HCEC 1CT (cell line): Measurements from ENCODE around the gene SPATA45.
A peak's percentile ranks its signal among the peaks of the same experiment; 100 is the strongest.
"Not testable (repeated sequence)": the region's sequence is repeated elsewhere in the genome, so short reads cannot be mapped to it uniquely, and the experiment has no call there.

ENCODE experiments used
- DNase-seq: peaks from one replicate; pipeline ENCODE4 v3.0.0-alpha.2; 2017

The SPATA45 gene

GRCh38 chr1:212847549-212847948, at the start of gene SPATA45:
SPATA45 (minus strand) TSS chr1:212847649; CDS start chr1:212836149, 11,500 bp downstream.
- no peak for DNase-seq

GRCh38 chr1:212892108-212892507, 44.7 kb upstream of the SPATA45 start:
- no peak for DNase-seq

- DNase-seq = no peak
These were observed 37.1 kb upstream of the SPATA45 start for GRCh38 chr1:212884592-212884991.

- no peak for DNase-seq
These were observed 32.7 kb upstream of the SPATA45 start for GRCh38 chr1:212879947-212880690.

- no peak for DNase-seq
These were observed 31.0 kb upstream of the SPATA45 start for GRCh38 chr1:212878418-212878817.

- DNase-seq = no peak
These were observed 26.1 kb upstream of the SPATA45 start for GRCh38 chr1:212873518-212873917.

- no peak for DNase-seq
These were observed 24.5 kb upstream of the SPATA45 start for GRCh38 chr1:212871976-212872375.

- DNase-seq = no peak
These were observed 19.7 kb upstream of the SPATA45 start for GRCh38 chr1:212867192-212867591.

GRCh38 chr1:212864201-212864600, 16.8 kb upstream of the SPATA45 start:
- DNase-seq = no peak

GRCh38 chr1:212863345-212863744, 15.9 kb upstream of the SPATA45 start:
- DNase-seq = not testable (repeated sequence)

- no peak for DNase-seq
These were observed 14.8 kb upstream of the SPATA45 start for GRCh38 chr1:212862111-212862690.

GRCh38 chr1:212860713-212861581, 13.5 kb upstream of the SPATA45 start:
- DNase-seq = peak; percentile 53

GRCh38 chr1:212858461-212859265, 11.2 kb upstream of the SPATA45 start:
- DNase-seq = peak; percentile 35

GRCh38 chr1:212857992-212858460, 10.6 kb upstream of the SPATA45 start, which contains the start of gene FLVCR1:
FLVCR1 (plus strand) TSS chr1:212858275; CDS start chr1:212858453, 178 bp downstream.
- peak; percentile 96 for DNase-seq

- DNase-seq = no peak
These were observed 9.3 kb upstream of the SPATA45 start for GRCh38 chr1:212856755-212857154.

GRCh38 chr1:212853658-212854057, 6.2 kb upstream of the SPATA45 start:
- no peak for DNase-seq

- DNase-seq = no peak
These were observed 4.7 kb upstream of the SPATA45 start for GRCh38 chr1:212852105-212852688.

GRCh38 chr1:212844521-212844920, 2.9 kb downstream of the SPATA45 start:
- DNase-seq = not testable (repeated sequence)

GRCh38 chr1:212838145-212838544, 9.3 kb downstream of the SPATA45 start:
- peak; percentile 7 for DNase-seq

GRCh38 chr1:212833211-212834207, 13.9 kb downstream of the SPATA45 start:
- DNase-seq = not testable (repeated sequence)

GRCh38 chr1:212828395-212828794, 19.1 kb downstream of the SPATA45 start:
- DNase-seq = no peak
